Common myeloid progenitor, CD34-positive (primary cell): ENCODE data around the gene CNTLN.

Experiments used
- CTCF ChIA-PET: fragments of 350-600 bp; sonication (Branson Sonifier 250); formaldehyde crosslinking; loops from one replicate; lab custom pipeline; 2021; ENCODE audit warnings: antibody characterized with exemption; lab: Charles Lee
- POLR2A ChIA-PET: fragments of 350-600 bp; sonication (Branson Sonifier 250); formaldehyde crosslinking; loops from one replicate; lab custom pipeline; 2021; ENCODE audit warnings: antibody characterized with exemption; lab: Charles Lee
- DNase-seq, 3 donors: peaks; one replicate each; pipeline versions ENCODE4 v3.0.0 to v3.0.0-alpha.2; 2013
- H3K27ac ChIP-seq, 2 experiments: 1 replicate in 1 of 2; 2 replicates in 1 of 2; pipeline ENCODE4 v1.7.0; 2013; ENCODE audit warnings: inconsistent platforms in 2 of 2, low read length in 2 of 2, mild to moderate bottlenecking in 2 of 2, low read depth in 1 of 2, moderate library complexity in 1 of 2; ENCODE audit not compliant: severe bottlenecking in 2 of 2, insufficient read depth in 1 of 2, poor library complexity in 1 of 2
- H3K27me3 ChIP-seq, 5 experiments: replicated peaks in 2 of 5; 1 replicate in 3 of 5; 2 replicates in 2 of 5; pipeline versions ENCODE4 v1.6.1 to v1.7.0; 2013; ENCODE audit warnings: low read length in 4 of 5, mild to moderate bottlenecking in 2 of 5, moderate library complexity in 2 of 5, inconsistent platforms in 1 of 5; ENCODE audit not compliant: insufficient read depth in 5 of 5, control insufficient read depth in 4 of 5
- H3K36me3 ChIP-seq, 4 experiments: 1 replicate in 2 of 4; 2 replicates in 2 of 4; pipeline versions ENCODE4 v1.6.1 to v1.7.0; 2013; ENCODE audit warnings: low read length in 3 of 4, control low read depth in 1 of 4, mild to moderate bottlenecking in 1 of 4; ENCODE audit not compliant: control insufficient read depth in 4 of 4, insufficient read depth in 4 of 4
- H3K4me1 ChIP-seq, 4 experiments: 1 replicate in 3 of 4; 2 replicates in 1 of 4; pipeline versions ENCODE4 v1.6.1 to v1.7.1; 2013; ENCODE audit warnings: low read length in 3 of 4, mild to moderate bottlenecking in 3 of 4, control low read depth in 1 of 4, inconsistent platforms in 1 of 4, moderate library complexity in 1 of 4; ENCODE audit not compliant: control insufficient read depth in 4 of 4, insufficient read depth in 4 of 4; ENCODE audit errors: control extremely low read depth in 1 of 4
- H3K4me3 ChIP-seq, 7 experiments: 1 replicate in 4 of 7; 2 replicates in 3 of 7; pipeline versions ENCODE4 v1.5.1 to v1.7.0; 2013; ENCODE audit warnings: mild to moderate bottlenecking in 7 of 7, low read length in 6 of 7, moderate library complexity in 6 of 7, inconsistent platforms in 2 of 7, low read depth in 2 of 7, control low read depth in 1 of 7; ENCODE audit not compliant: insufficient read depth in 4 of 7, control insufficient read depth in 1 of 7; ENCODE audit errors: extremely low read depth in 1 of 7
- H3K9me3 ChIP-seq, 5 experiments: 1 replicate in 4 of 5; 2 replicates in 1 of 5; pipeline versions ENCODE4 v1.6.1 to v1.7.1; 2013; ENCODE audit warnings: low read length in 4 of 5, mild to moderate bottlenecking in 2 of 5, inconsistent platforms in 1 of 5, low read depth in 1 of 5, moderate library complexity in 1 of 5; ENCODE audit not compliant: control insufficient read depth in 4 of 5, insufficient read depth in 2 of 5; ENCODE audit errors: control extremely low read depth in 1 of 5
- WGBS: methylation state at CpG from one replicate; pipeline ENCODE4 v1.1.5; 2013; ENCODE audit not compliant: insufficient coverage; 5-methylcytosine and 5-hydroxymethylcytosine counted together

Gene CNTLN

DNA sequence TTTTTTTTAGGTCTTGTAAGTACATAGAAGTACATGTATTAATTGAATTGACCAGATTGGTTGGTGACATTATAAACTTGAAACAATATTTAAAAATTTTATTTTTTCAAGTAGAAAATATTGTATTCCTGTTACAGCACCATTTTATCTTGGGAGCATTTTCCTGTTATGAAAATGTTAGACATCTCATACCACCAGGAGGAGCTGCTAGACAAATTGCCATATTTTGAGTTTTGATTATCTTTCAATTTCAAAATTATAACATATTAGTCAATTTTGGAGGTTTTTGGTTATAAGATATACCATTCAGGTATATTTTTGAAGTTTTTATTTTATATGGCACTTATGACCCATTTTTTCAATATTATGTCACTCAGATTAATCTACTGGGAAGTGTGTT, 84.4 kb downstream of the CNTLN start:
- no peak for DNase-seq
- peaks cover 0 to 2% (median 0%) of the 10 kb centered on the region in 4 experiments for H3K36me3 ChIP-seq
- peaks cover 0 to 4% (median 0%) of the 10 kb centered on the region in 5 experiments for H3K9me3 ChIP-seq
- ChIA-PET POLR2A (no interaction called here), CTCF (interaction anchor here (0.6 kb wide), 1 partner anchor 159 kb away, joined by 3 read pairs; no protein-coding TSS in a partner anchor)
- H3K4me1 ChIP-seq = no peaks in the 10 kb centered on the region
- no peak overlapping the region for H3K27ac ChIP-seq
- H3K27me3 ChIP-seq = no peaks in the 10 kb centered on the region
- no peak overlapping the region for H3K4me3 ChIP-seq

DNA sequence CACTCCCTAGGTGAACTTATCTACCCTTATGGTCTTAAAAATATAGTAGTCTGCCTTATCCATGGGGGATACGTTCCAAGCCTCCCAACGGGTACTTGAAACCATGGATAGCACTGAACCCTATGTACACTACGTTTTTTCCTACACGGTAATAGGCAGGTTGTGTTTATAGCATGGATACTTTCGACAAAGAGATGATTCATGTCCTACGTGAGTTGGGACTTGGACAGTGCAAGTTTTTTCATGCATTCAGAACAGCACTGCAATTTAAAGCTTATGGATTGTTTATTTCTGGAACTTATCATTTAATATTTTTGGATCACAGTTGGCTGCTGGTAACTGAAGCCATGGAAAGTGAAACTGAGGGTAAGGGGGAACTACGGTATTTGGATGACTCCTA, 88.1 kb downstream of the CNTLN start:
- ChIA-PET CTCF (no interaction called here), POLR2A (no interaction called here)
- H3K4me1 ChIP-seq = no peaks in the 10 kb centered on the region
- H3K27me3 ChIP-seq = no peaks in the 10 kb centered on the region
- H3K4me3 ChIP-seq = no peak overlapping the region
- H3K36me3 ChIP-seq = peaks cover 0 to 10% (median 2%) of the 10 kb centered on the region in 4 experiments
- WGBS = 94% methylated on average over 6 of the region's 7 CpGs
- H3K27ac ChIP-seq = no peak overlapping the region
- DNase-seq = no peak
- H3K9me3 ChIP-seq = peaks cover 0 to 7% (median 0%) of the 10 kb centered on the region in 5 experiments

DNA sequence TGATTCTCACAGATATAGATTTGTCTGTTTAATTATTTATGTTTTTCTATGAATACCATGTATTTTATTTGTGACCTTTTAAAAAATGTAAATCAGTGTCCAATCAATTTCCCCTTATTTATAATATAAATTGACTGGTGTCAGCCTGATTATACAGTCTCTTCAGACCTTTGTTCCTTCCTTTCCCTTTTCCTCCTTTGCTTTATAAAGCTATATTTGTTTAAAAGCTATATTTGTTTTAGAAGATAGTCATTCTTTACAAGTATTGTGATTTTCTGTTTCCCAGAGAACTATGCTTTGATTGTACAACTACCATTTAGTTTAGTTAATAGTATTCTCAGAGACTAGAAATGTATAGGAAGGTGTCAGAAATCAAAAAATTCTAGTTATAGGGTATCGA, 90.6 kb downstream of the CNTLN start:
- no peaks in the 10 kb centered on the region for H3K27me3 ChIP-seq
- H3K9me3 ChIP-seq = peaks cover 0 to 6% (median 0%) of the 10 kb centered on the region in 5 experiments
- H3K4me3 ChIP-seq = no peak overlapping the region
- CTCF ChIA-PET = interaction anchor here (1.4 kb wide), 1 partner anchor 10 kb away, joined by 3 read pairs; no protein-coding TSS in a partner anchor
- H3K36me3 ChIP-seq = peaks cover 0 to 13% (median 2%) of the 10 kb centered on the region in 4 experiments
- H3K27ac ChIP-seq = no peak overlapping the region
- no peak for DNase-seq
- POLR2A ChIA-PET = no interaction called here
- H3K4me1 ChIP-seq = no peaks in the 10 kb centered on the region
- WGBS = no CpG with 5 or more reads among the region's 1 CpG

DNA sequence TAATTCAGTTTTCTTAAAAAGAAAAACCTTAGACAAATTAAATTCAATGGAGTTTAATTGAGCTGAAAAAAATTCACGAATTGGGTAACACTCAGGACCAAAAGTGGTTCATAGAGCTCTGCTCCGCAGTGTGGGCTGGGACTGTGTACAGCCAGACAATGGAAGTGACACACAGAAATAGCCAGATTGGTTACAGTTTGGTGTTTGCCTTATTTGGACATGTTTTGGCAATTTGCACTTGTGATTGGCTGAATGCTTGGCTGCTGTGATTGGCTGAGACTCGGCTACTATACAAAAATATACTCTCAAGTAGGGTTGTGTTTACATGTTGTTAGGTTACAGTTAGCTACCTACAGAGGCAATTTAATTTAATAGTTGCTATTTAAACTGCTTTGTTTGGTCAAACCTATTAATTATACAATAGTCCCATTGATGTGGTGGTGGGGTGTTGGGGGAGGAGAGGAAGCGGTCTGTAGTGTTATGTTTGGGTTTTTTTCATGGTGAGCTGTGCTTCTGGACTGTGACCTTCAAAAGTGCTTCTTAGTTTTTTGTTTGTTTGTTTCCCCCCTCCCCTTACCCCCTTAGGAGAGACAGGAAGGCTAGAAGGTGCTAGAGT, 95.2 kb downstream of the CNTLN start:
- ChIA-PET CTCF (interaction anchor here (0.6 kb wide), 1 partner anchor 108 kb away, joined by 4 read pairs; no protein-coding TSS in a partner anchor), POLR2A (no interaction called here)
- H3K4me3 ChIP-seq = no peak overlapping the region
- H3K27me3 ChIP-seq = no peaks in the 10 kb centered on the region
- H3K36me3 ChIP-seq = peaks cover 0 to 10% (median 2%) of the 10 kb centered on the region in 4 experiments
- H3K4me1 ChIP-seq = no peaks in the 10 kb centered on the region
- H3K27ac ChIP-seq = no peak overlapping the region
- H3K9me3 ChIP-seq = peaks cover 0 to 2% (median 0%) of the 10 kb centered on the region in 5 experiments
- WGBS = 100% methylated on average over 2 of the region's 4 CpGs
- no peak for DNase-seq

DNA sequence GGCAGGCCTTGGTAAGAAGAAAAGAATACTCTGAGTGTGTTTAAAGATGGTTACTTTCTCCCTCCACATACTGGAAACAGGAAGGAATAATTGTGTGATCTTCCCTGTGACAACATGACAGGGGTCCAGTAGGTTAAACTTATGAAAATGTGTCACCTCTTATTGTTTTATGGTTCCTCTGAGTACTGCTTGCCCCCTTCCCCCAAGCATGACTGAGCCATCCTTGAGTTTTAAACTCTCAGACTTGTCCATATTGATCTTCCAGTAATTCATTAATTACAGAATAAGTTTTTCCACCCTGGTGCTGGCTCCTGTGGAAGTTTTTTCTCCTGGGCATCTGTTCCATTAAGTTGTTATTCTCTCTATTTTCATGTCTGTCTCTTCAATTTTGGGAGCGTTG, 95.8 kb downstream of the CNTLN start:
- no peak overlapping the region for H3K27ac ChIP-seq
- DNase-seq = no peak
- ChIA-PET POLR2A (interaction anchor here (0.7 kb wide), 1 partner anchor 629 kb away, joined by 3 read pairs; no protein-coding TSS in a partner anchor), CTCF (no interaction called here)
- peaks cover 0 to 10% (median 2%) of the 10 kb centered on the region in 4 experiments for H3K36me3 ChIP-seq
- no peak overlapping the region for H3K4me3 ChIP-seq
- H3K27me3 ChIP-seq = no peaks in the 10 kb centered on the region
- no peaks in the 10 kb centered on the region for H3K4me1 ChIP-seq
- H3K9me3 ChIP-seq = peaks cover 0 to 2% (median 0%) of the 10 kb centered on the region in 5 experiments
- WGBS = no CpG with 5 or more reads among the region's 1 CpG

DNA sequence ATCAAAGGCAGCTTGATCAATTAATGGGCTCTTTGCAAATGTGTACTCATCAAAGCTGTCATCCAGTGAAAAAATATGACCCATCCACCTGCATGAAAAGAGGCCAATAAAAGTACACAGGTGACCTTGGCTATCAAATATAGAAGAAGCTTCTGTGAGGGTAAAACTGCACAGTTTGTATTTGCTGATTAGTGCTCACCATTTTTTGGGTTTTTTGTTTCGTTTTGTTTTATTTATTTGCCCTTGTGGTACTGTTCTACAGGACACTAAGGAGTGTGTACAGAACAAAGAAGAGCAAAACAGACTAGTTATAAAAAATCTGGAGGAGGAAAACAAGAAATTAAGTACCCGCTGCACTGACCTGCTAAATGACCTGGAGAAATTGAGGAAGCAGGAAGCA, 101.3 kb downstream of the CNTLN start:
- ChIA-PET POLR2A (no interaction called here), CTCF (interaction anchor here (1.3 to 1.9 kb wide), 2 partner anchors 11 kb away, joined by 3 to 4 read pairs; no protein-coding TSS in a partner anchor)
- Histone ChIP-seq H3K4me3 (no peak overlapping the region), H3K4me1 (no peaks in the 10 kb centered on the region), H3K27ac (no peak overlapping the region), H3K36me3 (peaks cover 0 to 11% (median under 1%) of the 10 kb centered on the region in 4 experiments), H3K9me3 (peaks cover 0 to 6% (median 2%) of the 10 kb centered on the region in 5 experiments), H3K27me3 (no peaks in the 10 kb centered on the region)
- WGBS = 100% methylated on average over 1 of the region's 2 CpGs
- DNase-seq = no peak

DNA sequence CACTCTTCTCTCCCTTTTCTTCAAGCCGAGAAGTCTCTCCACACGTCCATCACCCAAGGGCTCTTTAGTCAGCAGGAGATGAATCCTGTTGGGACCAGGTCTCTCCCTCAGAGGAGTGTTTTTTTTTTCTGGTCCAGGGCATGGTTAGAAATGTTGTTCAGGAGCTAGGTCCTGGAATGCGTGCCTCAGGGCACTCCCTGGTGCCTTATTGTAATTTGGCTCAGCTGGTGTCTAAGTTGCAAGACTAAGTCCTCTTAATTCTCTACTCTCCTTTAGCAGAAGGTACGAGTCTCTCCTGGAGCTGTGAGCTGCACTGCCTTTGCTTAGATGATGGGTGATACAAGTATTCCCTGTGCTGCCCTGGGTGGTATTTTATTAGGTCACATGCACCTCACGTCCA, 111.9 kb downstream of the CNTLN start:
- no peak for DNase-seq
- Histone ChIP-seq H3K9me3 (peaks cover 0 to 44% (median 16%) of the 10 kb centered on the region in 5 experiments), H3K27me3 (no peaks in the 10 kb centered on the region), H3K27ac (no peak overlapping the region), H3K36me3 (peaks cover 8 to 34% (median 12%) of the 10 kb centered on the region in 4 experiments), H3K4me3 (no peak overlapping the region), H3K4me1 (no peaks in the 10 kb centered on the region)
- ChIA-PET POLR2A (interaction anchor here (0.5 kb wide), 1 partner anchor 39 kb away, joined by 3 read pairs; no protein-coding TSS in a partner anchor), CTCF (interaction anchor here (0.9 to 1.4 kb wide), 2 partner anchors 11 to 206 kb away, joined by 3 to 4 read pairs; no protein-coding TSS in a partner anchor)
- 100% methylated on average over 2 of the region's 5 CpGs for WGBS
